ENCODE measurements around the gene ASB14.

Gene ASB14

DNA sequence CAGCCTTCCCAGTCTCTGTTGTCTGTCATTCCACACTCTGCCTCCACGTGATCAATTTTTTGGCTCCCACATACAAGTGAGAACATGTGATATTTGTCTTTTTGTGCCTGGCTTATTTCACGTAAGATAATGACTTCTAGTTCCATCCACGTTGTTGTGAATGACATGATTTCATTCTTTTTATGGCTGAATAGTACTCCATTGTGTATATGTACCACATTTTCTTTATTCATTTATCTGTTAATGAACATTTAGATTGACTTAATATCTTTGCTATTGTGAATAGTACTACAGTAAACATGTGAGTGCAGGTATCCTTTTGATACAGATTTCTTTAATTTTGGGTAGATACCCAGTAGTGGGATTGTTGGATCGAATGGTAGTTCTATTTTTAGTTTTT lies 31.4 kb downstream of the ASB14 start:
- no peak for DNase-seq

DNA sequence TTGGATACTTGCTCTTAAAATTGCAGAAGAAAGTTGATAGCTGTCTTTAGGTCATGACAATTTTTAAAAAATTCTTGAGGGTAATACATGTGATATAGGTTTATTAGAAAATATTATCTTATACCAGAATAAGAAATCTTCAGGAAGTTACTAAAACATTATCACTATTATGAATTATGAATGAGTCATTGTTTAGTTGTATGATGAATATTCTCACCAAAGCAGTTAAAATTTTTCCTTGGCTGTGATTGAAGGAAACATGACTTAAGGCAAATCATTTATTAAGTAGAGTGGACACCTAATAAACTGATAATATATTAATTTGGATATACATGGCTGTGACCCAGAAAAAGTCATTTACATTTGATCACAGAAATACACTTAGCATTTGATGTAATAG lies 34.8 kb downstream of the ASB14 start:
- no peak for DNase-seq

DNA sequence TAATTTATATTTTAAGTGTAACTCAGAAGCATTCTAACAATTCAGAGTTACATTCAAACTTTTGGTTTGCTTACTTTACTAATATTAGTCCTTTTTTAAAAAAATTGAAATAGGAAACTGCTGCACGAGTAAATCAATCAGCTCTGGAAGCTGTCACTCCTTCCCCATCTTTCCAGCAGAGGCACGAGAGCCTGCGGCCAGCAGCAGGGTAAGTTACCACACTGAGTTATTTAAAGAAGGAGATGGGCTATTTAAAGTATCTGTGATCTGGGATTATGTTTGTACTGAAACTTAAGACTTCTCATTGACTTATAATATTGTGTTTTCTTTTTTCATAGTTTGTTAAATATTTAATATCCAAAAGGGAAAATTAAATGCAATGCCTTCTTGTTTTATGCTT lies 35.6 kb downstream of the ASB14 start:
- DNase-seq, result no peak

GRCh38 chr3:57252404-57252803 lies 40.1 kb downstream of the ASB14 start:
- no peak for DNase-seq

DNA sequence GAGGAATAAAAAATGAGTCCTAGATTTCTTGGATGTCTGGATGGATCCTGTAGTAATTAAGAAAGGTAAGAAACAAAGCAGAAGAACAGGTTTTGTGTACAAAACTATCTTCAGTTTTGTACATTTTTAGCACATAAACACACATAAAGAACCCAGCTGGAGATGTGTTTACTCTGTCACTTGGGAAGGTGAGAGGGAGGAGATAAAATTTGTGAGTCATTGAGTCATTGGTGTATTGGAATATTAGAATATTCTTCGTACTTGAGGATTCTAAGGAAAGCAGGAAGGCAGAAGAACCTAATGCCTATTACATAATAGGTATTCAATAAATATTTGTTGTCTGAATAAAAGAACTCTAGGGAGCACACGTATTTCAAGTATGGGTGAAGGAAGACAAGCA lies 47.5 kb downstream of the ASB14 start:
- no peak for DNase-seq

DNA sequence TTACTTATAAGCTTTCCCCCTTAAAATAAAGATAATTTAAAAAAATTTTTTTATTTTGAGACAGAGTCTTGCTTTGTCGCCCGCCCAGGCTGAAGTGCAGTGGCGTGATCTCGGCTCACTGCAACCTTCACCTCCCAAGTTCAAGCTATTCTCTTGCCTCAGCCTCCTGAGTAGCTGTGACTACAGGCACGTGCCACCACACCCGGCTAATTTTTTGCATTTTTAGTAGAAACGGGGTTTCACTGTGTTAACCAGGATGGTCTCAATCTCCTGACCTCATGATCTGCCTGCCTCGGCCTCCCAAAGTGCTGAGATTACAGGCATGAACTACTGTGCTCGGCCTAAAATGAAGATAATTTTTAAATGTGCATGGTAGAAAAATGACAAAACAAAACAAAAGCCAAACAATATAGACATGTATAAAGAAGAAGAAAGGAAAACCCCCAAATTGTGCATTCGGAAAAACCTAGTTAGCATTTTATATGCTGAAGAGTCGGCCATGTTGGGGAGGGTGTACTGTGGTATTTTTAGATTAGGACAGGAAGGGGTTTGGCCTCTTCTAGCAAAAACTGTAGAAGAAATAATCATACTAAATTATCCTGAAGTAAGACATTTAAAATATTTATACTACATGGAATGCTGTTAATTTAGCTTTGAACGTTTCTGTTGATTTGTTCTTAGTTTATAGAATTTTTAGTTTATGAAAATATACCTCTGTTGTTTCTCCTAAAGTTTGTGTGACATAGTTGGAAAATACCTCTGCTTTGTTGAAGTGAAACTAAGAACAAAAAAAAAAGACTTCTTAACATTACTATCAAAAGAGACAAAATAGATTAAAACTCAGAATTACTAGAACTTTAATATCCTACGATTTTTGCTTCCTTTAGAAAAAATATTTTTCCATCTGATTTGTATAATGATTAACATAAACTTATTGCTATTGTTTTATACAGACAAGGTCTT lies 57.6 kb downstream of the ASB14 start:
- no peak for DNase-seq

DNA sequence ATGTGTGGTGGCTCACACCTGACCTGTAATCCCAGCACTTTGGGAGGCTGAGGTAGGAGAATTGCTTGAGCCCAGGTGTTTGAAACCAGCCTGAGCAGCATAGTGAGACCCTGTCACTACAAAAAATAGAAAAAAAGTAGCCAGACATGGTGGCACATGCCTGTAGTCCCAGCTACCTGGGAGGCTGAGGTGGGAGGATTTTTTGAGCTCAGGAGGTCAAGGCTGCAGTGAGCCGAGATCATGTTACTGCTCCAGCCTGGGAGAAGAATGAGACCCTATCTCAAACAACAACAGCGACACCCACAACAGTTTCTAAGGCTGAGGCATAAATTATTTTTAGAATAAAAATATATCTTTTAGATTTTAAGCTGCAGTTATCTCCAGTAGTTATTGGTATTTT lies 58.7 kb downstream of the ASB14 start:
- no peak for DNase-seq

GRCh38 chr3:57230006-57230405 lies 62.5 kb downstream of the ASB14 start:
- no peak for DNase-seq

DNA sequence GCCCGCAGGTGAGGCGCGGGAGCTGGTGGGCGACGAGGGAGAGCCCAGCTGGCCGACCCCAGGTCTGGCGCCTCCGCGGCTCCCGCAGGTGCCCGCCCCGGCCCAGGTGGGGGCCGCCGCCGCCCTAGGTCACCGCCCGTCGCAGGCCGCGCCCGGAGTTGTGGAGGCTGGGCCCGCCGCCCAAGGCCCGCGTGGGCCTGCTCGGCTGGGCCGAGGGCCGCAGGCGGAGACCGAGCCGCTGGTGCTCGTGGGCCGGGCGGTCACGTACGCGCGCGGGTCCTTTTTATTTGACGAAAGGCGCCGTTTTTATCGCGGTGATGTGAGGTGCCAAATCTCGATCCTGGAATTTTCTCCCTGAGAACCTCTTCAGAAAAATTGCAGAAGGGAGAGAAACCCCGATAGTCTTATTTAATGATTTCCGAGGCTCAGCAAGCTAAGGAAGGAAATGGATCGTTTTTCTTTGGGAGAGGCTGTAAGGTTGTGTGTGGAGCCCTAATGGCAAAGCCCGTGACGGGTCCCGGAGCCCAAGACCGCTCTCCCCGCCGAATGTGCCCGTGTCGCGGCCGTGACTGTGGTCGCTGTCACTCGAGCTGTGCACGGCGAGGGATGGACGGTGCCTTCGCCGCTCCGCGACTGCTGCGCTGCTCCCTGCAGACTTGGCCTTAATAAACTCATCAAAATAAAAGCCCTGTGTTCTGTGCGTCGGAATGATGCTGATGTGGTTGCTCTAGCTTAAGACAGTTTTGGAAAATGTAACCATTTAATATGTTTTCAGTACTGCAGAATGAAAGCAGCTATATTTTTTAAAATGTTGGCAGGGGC lies 64.3 kb downstream of the ASB14 start:
- DNase-seq, result peak; percentile 86

- peak; percentile 91 for DNase-seq
Measured at GRCh38 chr3:57227204-57227929, 65.1 kb downstream of the ASB14 start, which contains the start of gene APPL1. TSS of gene APPL1 (plus strand) at chr3:57227729. CDS start at chr3:57227884, 155 bp downstream.

- DNase-seq, result no peak
Measured at GRCh38 chr3:57226176-57226575, 66.3 kb downstream of the ASB14 start.

DNA sequence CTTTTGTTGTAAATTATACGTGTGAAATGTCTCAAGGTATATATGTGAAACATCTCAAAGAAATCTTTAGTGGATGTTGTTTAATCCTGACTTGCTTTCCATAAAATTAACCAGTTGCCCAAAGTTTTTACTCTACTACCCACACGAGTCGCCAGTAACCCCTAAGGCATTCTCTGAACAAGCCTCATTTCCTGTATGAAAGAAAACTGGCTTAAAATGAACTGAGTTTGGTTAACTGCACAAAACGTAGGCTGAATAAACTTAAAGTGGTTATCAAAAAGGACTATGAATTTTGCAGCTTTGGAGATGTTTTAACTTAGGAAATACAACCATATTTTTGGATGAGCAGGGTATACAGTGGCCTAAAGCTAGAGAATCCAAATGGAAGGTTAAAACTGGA lies 67.6 kb downstream of the ASB14 start:
- no peak for DNase-seq

- DNase-seq, result no peak
Measured at GRCh38 chr3:57221883-57222282, 70.6 kb downstream of the ASB14 start.

All from right kidney (tissue), 1 donor.